ENCODE data around the gene STRN3. TPM values are rescaled to one million over a fixed set of nuclear protein-coding genes. Genes with fewer than 3 reads are reported as not detected.

Gene STRN3
- total RNA-seq, 2 experiments from 2014 or later: 25.2 to 37.0 TPM

GRCh38 chr14:30949651-30950050 is 76.5 kb downstream of the STRN3 start:
- BruUV-seq (replicated peaks): no TSS peak
- H3K4me3 ChIP-seq (ENCODE audit: low read depth, low read length, poor library complexity, severe bottlenecking): no peak overlapping the region
- H3K4me2 ChIP-seq (ENCODE audit: low read length): no peak overlapping the region
- H3K9me3 ChIP-seq (ENCODE audit: low read length): no peaks in the 10 kb centered on the region
- no peaks in the 10 kb centered on the region for H3K79me2 ChIP-seq (ENCODE audit: insufficient read depth, low read depth, low read length)
- H3K9me2 ChIP-seq (ENCODE audit: insufficient read depth, low read length): no peaks in the 10 kb centered on the region
- H4K20me1 ChIP-seq (ENCODE audit: insufficient read depth, low read length): no peaks in the 10 kb centered on the region
- TF ChIP-seq CTCF (conservative IDR thresholded peaks at IDR 0.05; ENCODE audit: low read length): no peak
- no peak for TF ChIP-seq EZH2phosphoT487 (IDR thresholded peaks at IDR 0.05; ENCODE audit: borderline replicate concordance, low read depth, low read length)
- ChIA-PET POLR2A (no interaction called here), CTCF (ENCODE audit: unreplicated experiment) (no interaction called here)
- H3K27ac ChIP-seq (ENCODE audit: low read depth, low read length, poor library complexity, severe bottlenecking): no peak overlapping the region
- H3K4me1 ChIP-seq (ENCODE audit: insufficient read depth, low read length, poor library complexity, severe bottlenecking): no peaks in the 10 kb centered on the region
- no peak overlapping the region for H2AFZ ChIP-seq (ENCODE audit: low read length)
- DNase-seq (ENCODE audit: low spot score): no peak
- peaks cover 89% of the 10 kb centered on the region for H3K36me3 ChIP-seq (ENCODE audit: insufficient read depth, low read length)
- intact Hi-C loops (cut with micrococcal nuclease; ENCODE audit: unreplicated experiment): no loop called here

GRCh38 chr14:30943694-30944093 is 82.5 kb downstream of the STRN3 start:
- Histone ChIP-seq H3K4me1 (ENCODE audit: insufficient read depth, low read length, poor library complexity, severe bottlenecking) (no peaks in the 10 kb centered on the region), H3K36me3 (ENCODE audit: insufficient read depth, low read length) (peaks cover 73% of the 10 kb centered on the region), H4K20me1 (ENCODE audit: insufficient read depth, low read length) (no peaks in the 10 kb centered on the region), H3K9me3 (ENCODE audit: low read length) (no peaks in the 10 kb centered on the region), H3K27ac (ENCODE audit: low read depth, low read length, poor library complexity, severe bottlenecking) (no peak overlapping the region), H3K4me3 (ENCODE audit: low read depth, low read length, poor library complexity, severe bottlenecking) (no peak overlapping the region), H2AFZ (ENCODE audit: low read length) (no peak overlapping the region), H3K4me2 (ENCODE audit: low read length) (no peak overlapping the region), H3K79me2 (ENCODE audit: insufficient read depth, low read depth, low read length) (no peaks in the 10 kb centered on the region), H3K9me2 (ENCODE audit: insufficient read depth, low read length) (no peaks in the 10 kb centered on the region)
- ChIA-PET CTCF (ENCODE audit: unreplicated experiment) (no interaction called here), POLR2A (interaction anchor here (0.7 to 1.3 kb wide), 3 partner anchors 11 to 95 kb away, joined by 3 to 4 read pairs (median 3); no protein-coding TSS in a partner anchor)
- no TSS peak for BruUV-seq (replicated peaks)
- TF ChIP-seq CTCF (conservative IDR thresholded peaks at IDR 0.05; ENCODE audit: low read length): no peak
- no peak for TF ChIP-seq EZH2phosphoT487 (IDR thresholded peaks at IDR 0.05; ENCODE audit: borderline replicate concordance, low read depth, low read length)
- intact Hi-C loops (cut with micrococcal nuclease; ENCODE audit: unreplicated experiment): no loop called here
- DNase-seq (ENCODE audit: low spot score): no peak

DNA sequence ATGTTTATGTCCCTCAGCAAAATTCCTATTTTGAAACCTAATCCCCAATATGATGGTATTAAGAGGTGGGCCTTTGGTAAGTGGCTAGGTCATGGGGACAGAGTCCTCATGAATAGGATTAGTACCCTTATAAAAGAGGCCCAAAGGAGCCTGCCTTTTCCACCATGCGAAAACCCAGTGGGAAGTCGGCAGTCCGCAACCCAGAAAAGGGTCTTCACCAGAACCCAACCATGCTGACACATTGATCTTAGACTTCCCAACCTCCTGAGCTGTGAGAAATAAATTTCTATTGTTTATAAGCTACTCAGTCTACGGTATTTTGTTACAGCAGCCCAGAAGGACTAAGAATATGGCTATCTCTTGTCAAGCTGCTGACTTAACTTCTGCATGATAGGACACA is 85.3 kb downstream of the STRN3 start:
- no peak overlapping the region for H3K4me2 ChIP-seq (ENCODE audit: low read length)
- H3K9me2 ChIP-seq (ENCODE audit: insufficient read depth, low read length): no peaks in the 10 kb centered on the region
- no peak for DNase-seq (ENCODE audit: low spot score)
- H2AFZ ChIP-seq (ENCODE audit: low read length): no peak overlapping the region
- H3K79me2 ChIP-seq (ENCODE audit: insufficient read depth, low read depth, low read length): 0 out of 2 replicates have a peak, but pooled peaks cover 2% of the 10 kb centered on the region
- no peaks in the 10 kb centered on the region for H3K4me1 ChIP-seq (ENCODE audit: insufficient read depth, low read length, poor library complexity, severe bottlenecking)
- no peaks in the 10 kb centered on the region for H3K9me3 ChIP-seq (ENCODE audit: low read length)
- no peaks in the 10 kb centered on the region for H4K20me1 ChIP-seq (ENCODE audit: insufficient read depth, low read length)
- POLR2A ChIA-PET: interaction anchor here (1.0 kb wide), 1 partner anchor 18 kb away, joined by 3 read pairs; no protein-coding TSS in a partner anchor
- TF ChIP-seq EZH2phosphoT487 (IDR thresholded peaks at IDR 0.05; ENCODE audit: borderline replicate concordance, low read depth, low read length) (no peak), CTCF (conservative IDR thresholded peaks at IDR 0.05; ENCODE audit: low read length) (no peak)
- intact Hi-C loops (cut with micrococcal nuclease; ENCODE audit: unreplicated experiment): no loop called here
- H3K4me3 ChIP-seq (ENCODE audit: low read depth, low read length, poor library complexity, severe bottlenecking): no peak overlapping the region
- BruUV-seq (replicated peaks): no TSS peak
- CTCF ChIA-PET (ENCODE audit: unreplicated experiment): no interaction called here
- peaks cover 63% of the 10 kb centered on the region for H3K36me3 ChIP-seq (ENCODE audit: insufficient read depth, low read length)
- H3K27ac ChIP-seq (ENCODE audit: low read depth, low read length, poor library complexity, severe bottlenecking): no peak overlapping the region

All from OCI-LY7 (cell line).